Glutamatergic neuron (in vitro differentiated cells): ENCODE data around the gene BSG. TPM values are rescaled to one million over a fixed set of nuclear protein-coding genes. Genes with fewer than 3 reads are reported as not detected.

Experiments used
- DNase-seq: peaks from one replicate; pipeline ENCODE4 v3.0.0; 2022
- H3K27ac Mint-ChIP-seq: one replicate; pipeline ENCODE4 v1.8.0; 2020; ENCODE audit warnings: mild to moderate bottlenecking, mixed read lengths, inconsistent platforms; ENCODE audit not compliant: unreplicated experiment
- H3K27me3 Mint-ChIP-seq: one replicate; pipeline ENCODE4 v1.8.0; 2020; ENCODE audit warnings: mild to moderate bottlenecking, moderate library complexity, mixed read lengths, inconsistent platforms; ENCODE audit not compliant: unreplicated experiment
- H3K36me3 Mint-ChIP-seq: one replicate; pipeline ENCODE4 v1.8.0; 2020; ENCODE audit warnings: mild to moderate bottlenecking, mixed read lengths, inconsistent platforms; ENCODE audit not compliant: unreplicated experiment
- H3K4me1 Mint-ChIP-seq: one replicate; pipeline ENCODE4 v1.8.0; 2020; ENCODE audit warnings: mild to moderate bottlenecking, low read depth, mixed read lengths, inconsistent platforms; ENCODE audit not compliant: unreplicated experiment
- H3K4me3 Mint-ChIP-seq: one replicate; pipeline ENCODE4 v1.8.0; 2020; ENCODE audit warnings: mild to moderate bottlenecking, mixed read lengths, inconsistent platforms; ENCODE audit not compliant: unreplicated experiment
- H3K9me3 Mint-ChIP-seq: one replicate; pipeline ENCODE4 v1.8.0; 2020; ENCODE audit warnings: mild to moderate bottlenecking, moderate library complexity, mixed read lengths, inconsistent platforms; ENCODE audit not compliant: unreplicated experiment
- total RNA-seq: library from RNA; stranded (reverse); fragmentation: NEBNext Ultra II Directional; extraction: Animal tissue kit (Norgen Biotek cat#: 25700); gene quantifications from one replicate; pipeline ENCODE4 v1.2.1, GENCODE V29; 2021; ENCODE audit not compliant: unreplicated experiment
- TF ChIP-seq, protein P1 (sequence below): fragments of 200-600 bp; sonication (generic); IDR thresholded peaks from one replicate; pipeline ENCODE4 v1.5.0; 2021; ENCODE audit not compliant: partially characterized antibody, unreplicated experiment

Gene BSG
- total RNA-seq, 1 donor from 2014 or later, result 470 TPM

DNA sequence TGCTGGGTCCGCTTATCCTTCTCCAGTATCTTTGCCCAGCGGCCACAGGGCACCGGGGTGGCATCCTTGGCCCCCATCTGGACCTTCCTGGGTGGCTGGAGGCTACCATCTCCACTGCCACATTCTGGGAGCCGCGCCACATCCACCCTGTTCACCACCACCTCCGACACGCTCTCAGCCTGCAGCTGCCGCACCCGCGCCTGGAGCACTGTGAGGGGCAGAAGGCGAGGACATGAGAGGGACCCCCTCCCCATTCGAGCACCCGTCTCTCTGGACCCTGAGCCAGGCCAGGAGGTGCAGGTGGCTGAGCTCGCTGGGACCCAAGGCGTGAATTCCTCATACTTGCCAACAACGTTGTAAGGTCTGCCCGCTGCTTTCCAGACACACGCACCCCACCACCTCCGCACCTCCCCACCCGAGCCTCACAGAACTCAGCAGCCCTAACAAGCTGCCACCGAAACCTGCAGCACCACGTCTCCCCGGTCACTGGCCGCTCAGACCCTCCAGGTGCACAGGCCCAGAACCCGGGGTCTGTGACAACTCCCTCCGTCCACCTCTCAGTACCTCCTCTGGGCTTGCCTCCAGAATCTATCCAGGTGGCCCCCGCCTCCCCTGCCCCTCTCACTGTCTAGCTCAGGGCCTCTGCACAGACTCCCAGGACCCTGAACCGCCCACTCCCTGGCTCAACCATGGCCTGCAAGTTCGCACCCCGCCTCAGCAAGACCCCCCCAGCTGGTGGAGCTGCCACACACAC, 57.7 kb downstream of the BSG start:
- no peak for DNase-seq
- peaks cover 19% of the 10 kb centered on the region for H3K4me1 Mint-ChIP-seq
- H3K36me3 Mint-ChIP-seq, result peaks cover 5% of the 10 kb centered on the region
- H3K27ac Mint-ChIP-seq, result peak overlapping the region; percentile 72
- peak overlapping the region; percentile 72 for H3K4me3 Mint-ChIP-seq
- H3K27me3 Mint-ChIP-seq, result peaks cover 7% of the 10 kb centered on the region
- TF ChIP-seq, protein P1, sequence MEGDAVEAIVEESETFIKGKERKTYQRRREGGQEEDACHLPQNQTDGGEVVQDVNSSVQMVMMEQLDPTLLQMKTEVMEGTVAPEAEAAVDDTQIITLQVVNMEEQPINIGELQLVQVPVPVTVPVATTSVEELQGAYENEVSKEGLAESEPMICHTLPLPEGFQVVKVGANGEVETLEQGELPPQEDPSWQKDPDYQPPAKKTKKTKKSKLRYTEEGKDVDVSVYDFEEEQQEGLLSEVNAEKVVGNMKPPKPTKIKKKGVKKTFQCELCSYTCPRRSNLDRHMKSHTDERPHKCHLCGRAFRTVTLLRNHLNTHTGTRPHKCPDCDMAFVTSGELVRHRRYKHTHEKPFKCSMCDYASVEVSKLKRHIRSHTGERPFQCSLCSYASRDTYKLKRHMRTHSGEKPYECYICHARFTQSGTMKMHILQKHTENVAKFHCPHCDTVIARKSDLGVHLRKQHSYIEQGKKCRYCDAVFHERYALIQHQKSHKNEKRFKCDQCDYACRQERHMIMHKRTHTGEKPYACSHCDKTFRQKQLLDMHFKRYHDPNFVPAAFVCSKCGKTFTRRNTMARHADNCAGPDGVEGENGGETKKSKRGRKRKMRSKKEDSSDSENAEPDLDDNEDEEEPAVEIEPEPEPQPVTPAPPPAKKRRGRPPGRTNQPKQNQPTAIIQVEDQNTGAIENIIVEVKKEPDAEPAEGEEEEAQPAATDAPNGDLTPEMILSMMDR, result no peak
- H3K9me3 Mint-ChIP-seq, result peaks cover 8% of the 10 kb centered on the region

DNA sequence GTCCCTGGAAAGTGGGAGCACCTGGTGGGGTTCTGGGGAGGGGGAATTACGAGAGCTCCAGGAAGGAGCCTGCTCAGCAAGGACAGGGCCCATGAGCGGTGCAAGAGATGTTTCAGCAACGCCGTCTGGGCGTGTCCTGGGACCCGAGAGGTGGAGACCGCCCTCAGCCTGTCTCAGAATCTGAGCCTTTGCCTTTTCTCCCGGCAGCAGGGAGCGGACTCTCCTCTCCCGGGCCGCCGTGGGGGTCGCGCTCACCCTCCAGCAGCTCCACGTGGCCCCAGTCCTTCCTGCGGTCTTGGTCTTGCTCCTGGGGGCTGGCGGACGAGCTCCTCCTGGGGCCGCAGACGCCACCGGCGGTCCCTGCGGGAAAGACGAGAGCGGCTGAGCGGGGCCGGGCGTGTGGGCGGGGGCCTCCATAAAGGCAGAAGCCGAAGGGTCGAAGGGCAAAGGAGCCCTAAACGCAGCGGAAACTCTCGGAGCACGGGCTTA, 60.2 kb downstream of the BSG start:
- TF ChIP-seq, protein P1, result no peak
- peaks cover 6% of the 10 kb centered on the region for H3K9me3 Mint-ChIP-seq

More for the DNA sequence above, 60.2 kb downstream of the BSG start:
- Mint-ChIP-seq H3K4me3 (peak overlapping the region; percentile 99), H3K27me3 (peaks cover 7% of the 10 kb centered on the region), H3K27ac (peak overlapping the region; percentile 57), H3K36me3 (no peaks in the 10 kb centered on the region), H3K4me1 (peaks cover 15% of the 10 kb centered on the region)
- peak; percentile 71 for DNase-seq

Other genes with a start within 250 kb of the BSG start
- 47.3 TPM for gene MIER2, start 227.8 kb upstream of the BSG start, total RNA-seq
- gene C2CD4C, start 163.4 kb upstream of the BSG start, total RNA-seq, result 9.6 TPM
- 343 TPM for gene SHC2, start 111.6 kb upstream of the BSG start, total RNA-seq
- gene MADCAM1, start 76.1 kb upstream of the BSG start, total RNA-seq, result 1.7 TPM
- 20.0 TPM for gene TPGS1, start 65.1 kb upstream of the BSG start, total RNA-seq
- gene CDC34, start 40.8 kb upstream of the BSG start, total RNA-seq, result 136 TPM
- 0.47 TPM for gene GZMM, start 28.5 kb upstream of the BSG start, total RNA-seq
- gene HCN2, start 17.3 kb downstream of the BSG start, total RNA-seq, result 33.2 TPM
- 79.9 TPM for gene POLRMT, start 60.9 kb downstream of the BSG start, total RNA-seq
- gene FGF22, start 67.3 kb downstream of the BSG start, total RNA-seq, result 1.5 TPM
- 51.7 TPM for gene RNF126, start 90.6 kb downstream of the BSG start, total RNA-seq
- 10.7 TPM for gene FSTL3, start 103.8 kb downstream of the BSG start, total RNA-seq
- 0.78 TPM for gene PRSS57, start 122.9 kb downstream of the BSG start, total RNA-seq
- gene PALM, start 136.3 kb downstream of the BSG start, total RNA-seq, result 349 TPM
- 1.1 TPM for gene MISP, start 178.5 kb downstream of the BSG start, total RNA-seq
- gene PTBP1, start 224.9 kb downstream of the BSG start, total RNA-seq, result 244 TPM
- gene PLPPR3, start 249.4 kb downstream of the BSG start, total RNA-seq, result 392 TPM